Measurements from ENCODE around the gene MTX3.

- TF ChIP-seq FOXM1 (IDR thresholded peaks at IDR 0.05; ENCODE audit: borderline replicate concordance) (no peak), SP1 (IDR thresholded peaks at IDR 0.05) (no peak), HDGF (IDR thresholded peaks at IDR 0.05; ENCODE audit: borderline replicate concordance) (no peak), FOXA1 (IDR thresholded peaks at IDR 0.05) (no peak), BHLHE40 (IDR thresholded peaks at IDR 0.05; ENCODE audit: borderline replicate concordance) (no peak), SUZ12 (IDR thresholded peaks at IDR 0.05) (no peak), CTBP1 (IDR thresholded peaks at IDR 0.05; ENCODE audit: borderline replicate concordance) (no peak), ZNF384 (IDR thresholded peaks at IDR 0.05) (no peak), ELF4 (IDR thresholded peaks at IDR 0.05) (no peak)
Observed at GRCh38 chr5:80039650-80040049, 48.6 kb upstream of the MTX3 start.

Measured in HEK293T (cell line).